Mesothelial cell of epicardium (in vitro differentiated cells): ENCODE results near the gene RAI1. TPM values are rescaled to one million over a fixed set of nuclear protein-coding genes. Genes with fewer than 3 reads are reported as not detected.
"Not testable (repeated sequence)": the region's sequence is repeated elsewhere in the genome, so short reads cannot be mapped to it uniquely, and the experiment has no call there.

Experiments
- DNase-seq, 2 experiments: peaks; one replicate each; pipeline ENCODE4 v3.0.0; 2021; ENCODE audit warnings: low spot score in 2 of 2; ENCODE audit not compliant: unreplicated experiment in 2 of 2
- H3K27ac Mint-ChIP-seq: 2 replicates; pipeline ENCODE4 v1.8.0; 2021; ENCODE audit warnings: mixed read lengths
- H3K27me3 Mint-ChIP-seq: 2 replicates; pipeline ENCODE4 v1.8.0; 2021; ENCODE audit warnings: low read depth, mixed read lengths
- H3K36me3 Mint-ChIP-seq: 2 replicates; pipeline ENCODE4 v1.8.0; 2021; ENCODE audit warnings: mixed read lengths
- H3K4me1 Mint-ChIP-seq: 2 replicates; pipeline ENCODE4 v1.8.0; 2021; ENCODE audit warnings: mixed read lengths
- H3K4me3 Mint-ChIP-seq: 2 replicates; pipeline ENCODE4 v1.8.0; 2021; ENCODE audit warnings: mild to moderate bottlenecking, moderate library complexity, mixed read lengths
- H3K9me3 Mint-ChIP-seq: 2 replicates; pipeline ENCODE4 v1.8.0; 2021; ENCODE audit warnings: mixed read lengths
- CTCF ChIP-seq: fragments of 200-600 bp; sonication (generic); IDR thresholded peaks from one replicate; pipeline ENCODE4 v1.5.0; 2021; ENCODE audit warnings: antibody characterized with exemption; ENCODE audit not compliant: unreplicated experiment
- total RNA-seq: library from RNA; stranded (reverse); gene quantifications from 3 replicates; pipeline ENCODE4 v1.2.1, GENCODE V29; 2021

RAI1 gene
- total RNA-seq, 1 donor from 2014 or later: 137 TPM

- no peaks in the 10 kb centered on the region for H3K36me3 Mint-ChIP-seq
- H3K4me3 Mint-ChIP-seq: no peak overlapping the region
- DNase-seq: no peak
- TF ChIP-seq CTCF: no peak
- peaks cover 24% of the 10 kb centered on the region for H3K4me1 Mint-ChIP-seq
- no peaks in the 10 kb centered on the region for H3K9me3 Mint-ChIP-seq
- no peaks in the 10 kb centered on the region for H3K27me3 Mint-ChIP-seq
- H3K27ac Mint-ChIP-seq: peak overlapping the region; percentile 9
These were observed 3.8 kb upstream of the RAI1 start for GRCh38 chr17:17677299-17678040.

- not testable (repeated sequence) for DNase-seq, H3K4me3 Mint-ChIP-seq, H3K27ac Mint-ChIP-seq, H3K9me3 Mint-ChIP-seq, H3K36me3 Mint-ChIP-seq, H3K27me3 Mint-ChIP-seq
- peaks cover 18% of the 10 kb centered on the region for H3K4me1 Mint-ChIP-seq
These were observed 3.1 kb upstream of the RAI1 start for GRCh38 chr17:17678063-17678699.

- no peak for TF ChIP-seq CTCF
- Mint-ChIP-seq H3K4me3 (no peak overlapping the region), H3K4me1 (peaks cover 23% of the 10 kb centered on the region), H3K9me3 (no peaks in the 10 kb centered on the region), H3K36me3 (no peaks in the 10 kb centered on the region), H3K27me3 (no peaks in the 10 kb centered on the region), H3K27ac (no peak overlapping the region)
- DNase-seq: no peak
These were observed 2.0 kb upstream of the RAI1 start for GRCh38 chr17:17679243-17679642.

- Mint-ChIP-seq H3K27me3 (no peaks in the 10 kb centered on the region), H3K4me1 (peaks cover 27% of the 10 kb centered on the region), H3K27ac (no peak overlapping the region), H3K4me3 (no peak overlapping the region), H3K9me3 (no peaks in the 10 kb centered on the region), H3K36me3 (no peaks in the 10 kb centered on the region)
- DNase-seq: no peak
- TF ChIP-seq CTCF: no peak
These were observed 1.5 kb upstream of the RAI1 start for GRCh38 chr17:17679748-17680147.

- Mint-ChIP-seq H3K9me3 (no peaks in the 10 kb centered on the region), H3K4me3 (peak overlapping the region; percentile 44), H3K27ac (peak overlapping the region; percentile 28), H3K27me3 (no peaks in the 10 kb centered on the region), H3K36me3 (no peaks in the 10 kb centered on the region), H3K4me1 (peaks cover 36% of the 10 kb centered on the region)
- no peak for DNase-seq
- TF ChIP-seq CTCF: no peak
These were observed 626 bp upstream of the RAI1 start for GRCh38 chr17:17680477-17681186.

GRCh38 chr17:17681744-17682292 lies 560 bp downstream of the RAI1 start:
- TF ChIP-seq CTCF: no peak
- DNase-seq: peak in 1 of 2 experiments; percentile 65
- H3K4me3 Mint-ChIP-seq: peak overlapping the region; percentile 85
- H3K27me3 Mint-ChIP-seq: no peaks in the 10 kb centered on the region
- H3K36me3 Mint-ChIP-seq: no peaks in the 10 kb centered on the region
- peaks cover 37% of the 10 kb centered on the region for H3K4me1 Mint-ChIP-seq
- H3K27ac Mint-ChIP-seq: peak overlapping the region; percentile 92
- no peaks in the 10 kb centered on the region for H3K9me3 Mint-ChIP-seq
